GM21723 (cell line): ENCODE data around the gene IQSEC2.

Experiments used
- ATAC-seq: cut with Tn5 transposase; IDR thresholded peaks from one replicate; pipeline ENCODE4 v1.9.1; 2021; ENCODE audit warnings: mild to moderate bottlenecking, moderate library complexity; ENCODE audit not compliant: unreplicated experiment

IQSEC2 gene

DNA sequence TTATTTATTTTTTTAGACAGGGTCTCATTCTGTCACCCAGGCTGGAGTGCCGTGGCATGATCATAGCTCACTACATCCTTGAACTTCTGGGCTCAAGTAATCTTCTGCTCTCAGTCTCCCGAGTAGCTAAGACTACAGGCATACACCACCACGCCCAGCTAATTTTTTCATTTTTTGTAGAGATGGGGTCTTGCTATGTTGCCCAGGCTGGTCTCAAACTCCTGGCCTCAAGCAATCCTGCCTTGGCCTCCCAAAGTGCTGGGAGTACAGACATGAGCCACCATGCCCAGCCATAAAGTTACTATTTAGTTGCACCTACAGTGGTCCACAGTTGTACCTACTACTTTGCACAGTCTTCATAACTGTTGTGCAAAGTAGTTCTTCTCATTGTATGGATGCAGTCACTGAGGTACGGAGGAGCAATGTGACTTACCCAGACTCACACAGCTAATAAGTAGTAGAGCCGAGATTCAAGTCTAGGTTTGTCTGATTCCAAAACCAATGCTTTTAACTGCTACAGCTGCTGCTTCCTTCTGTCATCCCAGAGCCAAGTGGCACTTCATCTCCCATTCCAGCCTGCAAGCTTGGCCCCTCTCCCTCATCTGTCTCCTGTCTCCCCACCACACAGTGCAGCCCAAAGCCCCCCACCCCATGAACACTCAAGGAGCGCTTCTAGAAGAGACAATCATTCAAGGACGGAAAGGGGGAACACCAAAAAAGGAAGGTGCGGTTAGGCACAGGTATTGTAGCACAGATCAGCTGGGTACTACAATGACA lies 24.0 kb upstream of the IQSEC2 start:
- no peak for ATAC-seq

DNA sequence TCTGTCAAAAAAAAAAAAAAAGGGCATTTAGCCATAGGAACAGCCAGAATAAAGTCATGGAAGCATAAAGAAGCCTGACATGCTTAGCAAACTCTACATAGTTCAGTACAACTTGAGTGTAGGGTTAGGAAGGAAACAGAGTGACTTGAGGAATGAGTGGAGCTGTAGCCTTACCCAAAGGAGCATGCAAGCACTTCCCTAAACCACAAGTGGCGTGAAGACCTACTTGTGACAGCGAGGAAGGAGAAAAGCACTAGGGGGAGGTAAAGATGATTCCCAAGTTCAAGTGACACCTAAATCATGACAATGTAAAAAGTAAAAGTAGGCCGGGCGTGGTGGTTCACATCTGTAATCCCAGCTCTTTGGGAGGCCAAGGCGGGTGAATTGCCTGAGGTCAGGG lies 21.8 kb upstream of the IQSEC2 start:
- no peak for ATAC-seq

DNA sequence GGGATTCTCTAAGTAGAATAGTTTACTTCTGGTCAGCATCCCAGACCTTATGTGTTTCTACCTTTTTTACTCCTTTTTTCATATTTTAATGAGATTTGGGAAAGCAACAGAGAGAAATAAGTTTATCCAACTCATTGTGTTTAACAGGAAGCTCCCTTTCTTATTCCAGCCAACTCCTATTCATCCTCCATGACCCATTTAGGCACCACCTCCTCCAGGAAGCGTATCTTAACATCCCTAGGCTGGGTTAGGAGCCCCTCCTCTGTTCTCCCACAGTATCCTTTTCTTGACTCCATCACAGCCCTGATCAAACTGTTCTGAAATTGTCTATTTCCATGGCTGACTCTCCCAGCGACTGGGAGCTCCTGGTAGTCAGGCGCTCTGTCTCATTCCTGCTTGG lies 18.8 kb upstream of the IQSEC2 start:
- no peak for ATAC-seq

DNA sequence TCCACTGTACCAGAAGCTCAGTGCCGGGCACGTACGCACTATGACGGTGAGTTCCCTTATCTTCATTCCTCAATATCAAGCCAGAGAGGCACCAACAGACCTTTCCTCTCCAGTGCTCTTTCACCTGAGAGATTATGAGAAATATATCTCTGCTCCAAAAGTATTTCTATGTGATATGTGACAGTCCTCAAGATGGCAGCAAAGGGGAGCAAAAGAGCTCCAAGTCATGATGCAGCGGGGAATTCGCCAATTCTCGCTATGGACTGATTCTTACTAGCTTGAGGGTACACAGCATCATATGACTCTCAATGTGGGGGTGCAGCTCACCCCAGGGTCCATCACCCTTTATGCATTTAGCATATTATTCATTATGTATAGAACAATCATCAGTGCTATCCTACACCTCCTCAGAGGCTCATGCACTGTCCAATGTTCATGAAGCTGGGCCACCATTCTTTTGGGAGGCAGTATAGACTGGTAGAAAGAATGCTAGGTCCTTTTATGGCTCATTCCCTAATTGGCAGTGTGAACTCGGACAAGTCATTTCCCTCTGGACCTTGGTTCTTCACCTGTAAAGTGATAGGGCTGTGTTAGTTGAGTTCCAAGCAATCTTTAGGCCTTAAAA lies 12.8 kb upstream of the IQSEC2 start:
- ATAC-seq = no peak

DNA sequence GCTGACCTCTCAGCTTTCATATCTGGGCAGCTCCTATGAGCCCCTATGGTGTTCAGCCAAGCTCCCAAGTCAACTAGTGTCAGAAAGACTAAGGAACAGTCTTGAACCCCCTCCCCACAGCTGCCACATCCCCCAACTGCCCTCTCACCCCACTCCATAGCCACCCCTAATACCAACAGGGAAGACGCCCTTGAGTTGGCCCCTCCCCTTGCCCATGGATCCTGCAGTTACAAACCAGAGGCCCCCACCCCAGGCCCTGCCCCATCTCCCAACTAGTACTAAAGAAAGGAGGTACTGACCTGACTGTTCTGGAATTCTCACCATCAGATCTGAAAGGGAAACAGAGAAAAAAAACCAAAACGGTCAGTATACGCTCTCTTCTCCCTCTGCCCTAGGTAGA lies 10.2 kb upstream of the IQSEC2 start:
- ATAC-seq = no peak

DNA sequence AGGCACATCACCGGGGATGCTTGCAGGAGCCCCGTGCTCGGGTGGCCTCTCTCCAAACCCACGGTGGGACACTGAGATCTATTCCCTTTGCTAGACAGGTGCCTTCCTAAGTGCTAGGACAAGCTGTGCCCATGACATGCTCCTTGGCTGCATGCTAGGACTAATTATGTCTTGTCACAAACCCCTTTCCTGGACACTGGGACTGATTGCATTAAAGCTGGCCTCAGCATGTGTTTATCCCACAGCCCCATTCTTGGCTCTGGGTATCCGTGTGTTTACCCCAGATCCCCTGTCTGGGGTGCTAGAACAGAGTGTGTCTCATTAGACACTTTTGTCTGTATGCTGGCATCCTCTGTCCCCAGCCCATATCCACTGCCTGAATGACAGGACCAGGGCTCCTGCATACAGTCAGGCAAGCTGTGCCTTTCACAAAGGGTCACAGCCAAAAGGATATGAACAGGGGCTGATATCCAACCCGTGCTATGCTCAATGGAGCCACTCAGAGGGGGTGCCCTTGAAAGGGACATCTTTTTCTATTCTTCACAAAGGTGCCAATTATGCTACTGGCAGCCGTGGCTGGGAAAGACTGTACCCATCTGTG lies 9.2 kb upstream of the IQSEC2 start:
- ATAC-seq = no peak

DNA sequence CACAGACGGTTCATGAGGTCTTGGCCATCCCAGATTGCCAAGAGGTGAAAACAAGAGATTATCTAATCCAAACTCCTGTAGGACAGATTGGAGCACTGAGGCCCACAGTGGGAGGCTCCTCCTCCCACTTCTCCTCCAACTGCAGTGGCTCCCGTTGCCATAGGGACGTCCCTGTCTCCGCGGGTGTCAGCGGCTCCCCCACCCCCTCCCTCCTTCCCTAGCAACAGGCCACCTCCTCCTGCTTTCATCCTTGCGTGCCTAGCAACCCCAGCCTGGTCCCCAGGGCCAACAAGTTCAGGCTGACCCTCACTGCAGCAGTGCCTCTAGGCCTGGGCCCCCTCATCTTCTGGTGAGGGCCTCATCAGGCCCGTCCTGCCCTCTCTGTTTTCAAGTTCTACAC lies 6.8 kb upstream of the IQSEC2 start:
- ATAC-seq = no peak

DNA sequence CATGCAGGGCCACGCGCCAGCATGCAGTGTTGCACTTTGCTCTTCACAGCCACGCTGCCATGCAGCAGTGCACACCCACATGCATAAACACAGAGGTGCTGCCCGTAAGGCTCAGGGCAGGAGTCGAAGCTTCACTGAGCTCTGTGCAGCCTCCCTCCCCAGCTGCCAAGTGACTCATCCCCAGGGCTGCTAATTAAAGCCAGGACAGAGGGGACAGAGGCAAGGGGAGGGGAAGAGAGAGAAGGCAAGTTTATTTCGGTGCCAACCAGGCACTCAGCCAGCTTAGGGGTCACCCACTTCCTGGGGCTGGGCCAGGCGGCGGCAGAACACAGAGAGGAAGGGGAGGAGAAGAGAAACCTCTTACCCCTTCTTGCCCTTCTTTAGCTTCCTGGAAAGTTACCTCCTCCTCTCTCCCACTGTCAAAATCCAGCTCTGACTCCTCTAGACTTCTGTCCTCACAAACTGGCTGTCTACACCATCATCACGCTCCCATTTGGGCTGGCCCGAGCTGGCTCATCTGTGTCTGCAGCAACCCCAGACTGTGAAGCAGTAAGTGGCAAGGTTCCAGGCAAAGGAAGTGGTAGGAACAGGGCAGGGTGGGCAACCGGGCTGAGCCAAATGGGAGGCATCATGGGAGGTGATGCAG lies 6.2 kb upstream of the IQSEC2 start:
- no peak for ATAC-seq

DNA sequence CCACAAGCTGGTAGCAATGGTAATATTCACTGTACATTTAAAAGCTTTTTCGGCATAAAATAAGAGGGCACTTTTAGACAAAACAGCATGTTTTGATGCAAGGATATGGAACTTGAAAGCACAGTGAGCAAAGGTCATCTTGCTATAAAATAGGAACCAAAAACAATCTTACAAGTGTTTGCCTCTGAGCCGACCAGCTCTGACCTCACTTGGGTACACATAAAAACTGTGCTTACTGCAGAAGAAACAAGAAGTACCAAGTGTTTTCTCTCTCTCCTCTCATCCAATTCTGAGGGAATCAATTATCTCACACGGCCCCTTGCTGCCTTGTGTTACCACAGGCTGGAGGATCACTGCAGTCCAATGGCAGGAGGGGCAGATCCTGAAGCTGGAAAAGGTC lies 4.8 kb upstream of the IQSEC2 start:
- ATAC-seq = no peak

DNA sequence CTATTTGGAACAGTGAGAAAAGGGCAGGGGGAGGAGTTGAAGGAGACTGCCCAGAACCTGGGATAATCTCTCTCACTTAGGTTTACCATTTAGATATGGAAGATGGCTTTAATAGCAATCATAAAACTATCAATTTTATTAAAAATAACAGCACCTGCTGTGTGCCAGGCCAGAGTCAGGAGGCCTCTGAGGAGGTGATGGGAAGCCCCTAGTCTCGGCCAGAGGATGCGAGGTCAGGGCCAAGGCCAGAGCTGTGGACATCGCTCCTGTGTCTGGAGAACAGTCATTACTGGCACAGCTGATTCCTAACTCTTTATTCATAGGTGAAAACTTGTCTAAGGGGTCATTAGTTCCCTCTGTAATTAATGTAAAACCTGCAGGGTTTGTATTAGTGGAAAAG lies 4.2 kb upstream of the IQSEC2 start:
- ATAC-seq = no peak

DNA sequence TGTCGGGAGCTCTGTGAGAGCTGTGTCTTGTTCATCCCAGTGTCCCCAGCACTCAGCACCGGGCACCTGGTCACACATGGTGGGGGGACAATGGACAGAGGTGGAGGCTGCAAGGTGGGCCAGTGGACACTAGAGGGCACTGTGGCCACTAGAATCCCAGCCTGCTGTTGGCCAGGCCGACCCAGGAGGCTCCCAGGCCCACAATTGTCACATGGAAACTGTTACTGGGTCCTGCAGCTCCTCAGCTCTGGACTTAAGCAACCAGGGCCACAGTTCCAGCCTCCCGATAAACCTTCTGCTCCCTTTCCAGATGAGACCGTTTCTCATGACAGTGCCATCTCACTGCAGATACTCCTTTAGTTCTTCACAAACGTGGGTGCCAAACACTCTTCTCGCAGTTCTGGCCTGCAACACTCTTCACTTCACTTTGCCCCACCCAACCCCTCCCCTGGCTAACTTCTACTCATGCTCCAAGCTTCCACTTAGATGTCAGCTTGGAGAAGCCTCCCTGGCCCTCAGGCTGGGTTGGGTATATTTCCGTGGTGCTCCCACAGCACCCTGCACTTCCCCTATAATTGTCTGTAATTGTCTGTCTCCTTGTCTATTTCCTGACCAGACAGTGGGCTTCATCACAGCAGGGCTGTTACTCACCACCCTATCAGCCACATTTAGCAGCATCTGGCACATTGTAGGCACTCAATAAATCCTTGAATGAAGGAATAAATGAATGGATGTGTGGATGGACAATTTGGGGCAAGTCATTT lies 3.5 kb upstream of the IQSEC2 start:
- ATAC-seq = peak; percentile 77

DNA sequence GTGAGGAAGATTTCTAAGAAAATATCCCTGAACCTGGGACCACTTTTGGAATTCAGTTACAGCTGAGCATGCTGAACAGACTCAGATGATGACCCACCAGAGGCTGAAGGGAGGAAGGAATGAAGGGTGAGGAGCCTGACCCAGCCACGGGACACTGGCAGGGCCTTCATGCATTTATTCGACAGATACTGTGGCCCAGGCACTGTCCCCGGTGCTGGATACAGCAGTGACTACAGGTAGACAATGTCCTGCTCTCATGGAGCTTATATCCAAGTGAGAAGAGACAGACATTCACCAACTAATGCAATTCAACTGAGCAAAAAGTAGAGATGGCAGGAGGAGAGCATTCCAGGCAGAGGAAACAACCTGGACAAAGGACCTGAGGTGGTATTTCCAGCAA lies 2.2 kb upstream of the IQSEC2 start:
- ATAC-seq = no peak

DNA sequence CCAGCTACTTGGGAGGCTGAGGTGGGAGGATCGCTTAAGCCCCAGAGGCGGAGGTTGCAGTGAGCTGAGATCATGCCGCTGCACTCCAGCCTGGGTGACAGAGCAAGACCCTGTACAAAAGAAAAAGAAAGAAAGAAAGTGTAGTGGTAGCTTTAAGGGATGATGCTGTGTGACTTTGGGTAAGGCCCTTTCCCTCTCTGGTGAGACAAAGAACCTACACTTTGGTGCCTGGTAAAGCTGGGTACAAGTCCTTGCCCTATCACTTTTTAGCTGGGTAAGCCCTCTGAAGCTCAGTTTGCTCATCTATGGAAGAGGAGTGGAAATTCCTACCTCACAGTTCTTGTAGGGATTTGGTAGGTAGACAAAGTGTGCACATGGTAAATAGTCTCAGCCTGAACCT lies 1.7 kb upstream of the IQSEC2 start:
- no peak for ATAC-seq

DNA sequence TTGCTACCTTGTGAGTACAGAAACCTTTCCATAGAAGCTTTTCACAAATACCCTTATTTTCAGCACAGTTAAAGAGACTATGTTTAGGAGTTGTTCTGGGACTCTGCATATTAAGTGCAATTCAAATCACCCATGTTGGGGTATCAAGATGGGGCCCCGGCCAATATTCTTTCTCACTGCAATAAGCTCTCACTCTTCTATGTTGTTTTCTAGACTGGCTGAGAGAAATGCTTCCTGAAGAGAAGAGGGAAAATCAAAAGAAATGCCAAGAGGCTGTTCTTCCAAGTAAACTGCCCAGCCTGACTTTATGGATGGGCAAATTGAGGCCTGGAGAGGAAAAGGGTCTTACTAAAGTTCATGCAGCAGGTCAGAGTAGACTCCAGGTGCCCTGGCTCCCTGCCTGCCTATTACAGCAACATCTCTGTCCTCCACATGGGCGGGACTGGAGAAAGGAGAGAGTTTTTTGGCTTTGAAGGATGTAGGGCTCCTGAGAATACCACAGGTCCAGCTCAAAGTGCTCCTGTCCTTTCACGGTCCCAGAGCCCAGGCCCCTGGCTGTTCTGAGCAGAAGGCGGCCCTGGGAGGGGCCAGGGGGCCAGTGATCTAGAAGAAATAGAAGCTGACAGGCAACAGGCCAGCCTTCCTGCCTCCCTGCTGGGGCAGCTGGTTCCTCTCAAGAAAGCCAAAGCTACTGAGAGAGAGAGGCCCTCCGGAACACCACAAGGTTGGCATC lies 745 bp upstream of the IQSEC2 start:
- no peak for ATAC-seq

DNA sequence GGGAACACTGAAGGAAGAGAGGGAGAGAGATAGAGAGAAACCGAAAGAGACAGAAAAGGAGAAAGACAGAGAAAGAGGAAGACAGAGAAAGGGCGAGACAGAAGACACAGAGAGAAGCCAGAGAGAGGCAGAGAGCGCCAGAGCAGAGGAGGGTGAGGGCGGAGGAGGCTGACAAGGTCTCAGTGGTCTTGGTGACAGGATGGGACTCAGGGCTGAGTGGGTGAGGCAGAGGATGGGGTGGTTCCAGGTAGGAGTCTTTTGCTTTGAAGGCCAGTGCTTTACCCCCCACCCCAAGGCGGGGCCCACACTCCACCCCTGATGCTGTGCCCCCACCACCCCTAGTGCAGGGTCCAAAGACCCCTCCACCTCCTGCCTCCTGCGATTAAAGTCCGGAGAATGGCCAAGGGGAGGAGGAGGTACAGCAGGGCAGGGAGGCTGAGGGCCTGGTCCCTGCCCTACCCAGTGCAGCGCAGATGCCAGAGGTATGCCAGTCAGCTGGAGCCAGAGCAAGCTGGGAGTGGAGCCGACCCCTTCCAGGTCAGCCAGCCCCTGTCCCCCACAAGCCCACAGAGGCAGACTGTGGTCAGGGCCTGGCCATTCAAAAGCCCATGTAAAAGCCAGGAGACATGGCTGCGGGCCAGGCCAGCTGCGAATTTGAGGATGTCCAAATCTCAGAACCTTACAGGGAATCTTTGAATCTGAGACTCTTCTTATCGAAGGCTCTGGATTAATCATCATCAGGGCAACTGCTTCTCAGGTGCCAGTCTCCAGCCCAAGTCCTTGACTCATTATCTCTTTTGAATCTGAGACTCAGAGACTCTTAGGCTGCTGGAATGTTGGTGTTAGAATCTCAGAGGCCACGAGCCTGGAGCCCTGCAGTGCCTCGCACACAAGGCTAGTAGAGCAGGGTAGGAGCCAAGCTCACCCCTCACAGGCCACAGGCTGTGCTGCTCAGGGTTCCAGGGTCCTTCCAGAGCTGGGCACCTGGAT lies 758 bp downstream of the IQSEC2 start:
- no peak for ATAC-seq

DNA sequence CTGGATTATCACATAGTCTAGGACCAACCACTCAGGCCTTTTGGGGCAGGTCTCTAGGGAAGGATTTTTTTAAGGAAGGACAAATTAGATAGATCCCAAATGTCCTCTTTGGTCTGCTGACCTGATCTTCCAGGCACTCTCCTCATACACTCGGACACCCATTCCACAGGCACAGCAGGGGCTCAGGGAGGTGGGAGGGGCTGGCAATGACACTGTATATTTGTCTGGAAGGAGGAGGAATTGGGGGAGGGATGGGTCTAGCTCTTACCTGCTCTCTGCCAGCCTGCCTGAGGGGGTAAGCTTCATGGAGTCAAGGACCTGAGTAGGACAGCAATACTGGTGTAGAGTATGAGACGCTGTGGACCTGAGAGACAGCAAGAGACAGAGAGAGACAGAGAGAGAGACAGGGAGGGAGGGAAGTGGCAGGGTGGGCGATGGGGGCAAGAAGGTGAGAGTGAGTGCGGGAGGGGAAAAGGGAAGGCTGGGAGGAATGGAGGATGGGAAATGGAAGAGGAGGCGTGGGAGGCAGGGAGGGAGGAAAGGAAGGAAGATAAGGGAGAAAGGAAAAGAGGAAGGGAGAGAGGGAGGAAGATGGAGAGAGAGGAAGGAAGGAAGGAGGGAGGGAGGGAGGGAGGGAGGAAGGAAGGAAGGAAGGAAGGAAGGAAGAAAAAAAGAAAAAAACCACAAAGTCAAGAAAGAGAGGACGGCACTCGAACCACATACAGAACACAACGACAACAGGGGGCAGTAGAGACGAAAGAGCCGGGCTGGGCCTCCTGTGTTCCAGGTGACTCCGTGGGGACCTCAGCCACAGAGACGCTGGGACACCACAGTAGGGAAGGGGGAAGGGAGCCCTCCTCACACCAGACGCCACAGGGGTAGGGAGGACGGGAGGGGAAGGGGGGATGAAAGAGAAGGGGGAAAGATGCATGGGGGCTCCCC lies 1.8 kb downstream of the IQSEC2 start:
- no peak for ATAC-seq

DNA sequence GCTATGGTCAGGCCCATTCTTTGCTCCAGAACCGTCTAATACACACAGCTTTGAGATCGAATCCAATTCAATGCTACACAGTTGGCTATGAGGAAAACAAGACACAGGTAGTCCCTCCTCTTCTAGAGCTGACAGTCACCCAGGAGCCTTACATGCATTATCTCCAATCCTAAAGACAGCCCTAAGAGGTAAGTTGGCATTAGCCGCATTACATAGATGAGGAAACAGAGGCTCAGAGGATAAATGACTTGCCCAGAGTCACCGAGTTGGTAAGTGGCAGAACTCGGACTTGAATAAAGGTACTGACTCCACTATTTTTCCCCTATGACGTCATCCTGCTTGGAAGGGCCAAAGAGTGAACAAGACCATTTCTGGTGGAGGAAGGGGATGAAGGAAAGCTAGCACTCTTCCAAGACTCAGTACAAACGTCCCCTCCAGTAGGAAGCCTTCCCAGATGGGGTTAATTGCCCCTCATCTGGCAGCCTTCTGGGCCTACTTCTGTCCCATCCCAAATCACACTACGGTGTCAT lies 8.5 kb downstream of the IQSEC2 start:
- ATAC-seq = no peak

DNA sequence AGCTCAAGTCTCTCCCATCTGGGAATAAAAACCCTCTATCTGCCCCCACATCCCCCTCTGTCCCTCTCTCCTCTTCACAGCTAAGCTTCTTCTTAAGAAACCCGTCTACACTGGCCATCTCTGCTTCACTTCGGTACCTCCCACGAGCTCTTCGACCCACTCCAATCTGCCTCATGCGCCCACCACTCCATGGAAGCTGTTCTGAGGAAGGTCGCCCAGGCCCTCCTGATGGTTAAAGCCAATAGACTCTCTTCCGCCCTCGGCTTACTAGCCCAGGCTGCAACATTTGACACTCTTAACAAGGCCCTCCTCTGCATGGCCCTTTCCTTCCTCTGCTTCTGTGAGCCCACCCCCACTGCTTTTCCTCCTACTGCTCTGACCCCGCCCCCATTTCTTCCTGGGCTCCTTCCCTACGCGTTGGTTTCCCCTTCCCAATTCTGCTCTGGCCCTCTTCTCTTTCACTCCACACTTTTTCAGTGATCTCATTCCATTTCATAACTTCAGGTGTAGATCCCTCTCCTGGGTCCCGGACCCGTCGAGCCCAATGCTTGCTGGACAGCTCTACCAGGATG lies 11.8 kb downstream of the IQSEC2 start:
- ATAC-seq = no peak
